Rectal smooth muscle tissue (tissue), 1 donor: ENCODE measurements around the gene SUMF2.
"Not testable (repeated sequence)": the region's sequence is repeated elsewhere in the genome, so short reads cannot be mapped to it uniquely, and the experiment has no call there.

ENCODE experiments used
- H3K27ac ChIP-seq: one replicate; pipeline ENCODE4 v1.7.0; 2013; ENCODE audit warnings: low read depth, low read length, inconsistent platforms
- H3K27me3 ChIP-seq: one replicate; pipeline ENCODE4 v1.7.0; 2013; ENCODE audit warnings: low read length; ENCODE audit not compliant: control insufficient read depth, insufficient read depth
- H3K36me3 ChIP-seq: one replicate; pipeline ENCODE4 v1.7.0; 2013; ENCODE audit warnings: low read length; ENCODE audit not compliant: control insufficient read depth, insufficient read depth
- H3K4me1 ChIP-seq: one replicate; pipeline ENCODE4 v1.7.0; 2013; ENCODE audit warnings: low read length; ENCODE audit not compliant: control insufficient read depth, insufficient read depth
- H3K4me3 ChIP-seq: one replicate; pipeline ENCODE4 v1.7.0; 2013; ENCODE audit warnings: low read length
- H3K9ac ChIP-seq: one replicate; pipeline ENCODE4 v1.7.0; 2013; ENCODE audit warnings: low read length

SUMF2 gene

DNA sequence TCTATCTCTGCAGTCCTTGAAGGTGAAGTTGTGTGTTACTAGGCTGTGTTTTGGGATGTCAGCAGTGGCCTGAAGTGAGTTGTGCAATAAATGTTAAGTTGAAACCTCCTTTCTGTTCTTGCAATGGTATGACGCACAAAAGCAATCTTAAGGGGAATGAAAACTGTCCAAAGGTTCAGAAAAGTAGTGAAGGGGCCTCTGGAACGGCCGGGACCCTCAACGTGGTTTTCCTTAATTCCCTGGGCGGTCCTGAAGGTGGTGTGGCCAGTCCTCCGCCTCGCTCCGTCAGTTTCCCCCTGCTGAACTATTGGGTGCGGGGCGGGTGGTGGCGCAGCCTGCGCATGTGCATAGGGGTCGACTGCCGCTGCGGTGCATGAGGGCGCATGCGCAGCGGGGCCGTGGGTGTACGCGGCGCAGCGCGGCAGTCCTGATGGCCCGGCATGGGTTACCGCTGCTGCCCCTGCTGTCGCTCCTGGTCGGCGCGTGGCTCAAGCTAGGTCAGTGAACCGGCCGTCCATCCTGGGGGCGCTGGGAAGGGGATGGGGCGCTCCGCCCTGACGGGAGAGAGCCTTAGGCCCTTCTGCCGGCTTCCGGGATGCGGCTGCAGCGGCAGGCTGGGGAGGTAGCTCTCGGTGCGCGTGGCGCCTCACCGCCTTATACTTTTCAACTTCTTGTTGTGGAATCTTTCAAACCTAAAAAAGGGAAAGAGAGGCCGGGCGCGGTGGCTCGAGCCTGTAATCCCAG, at the start of gene SUMF2:
Gene SUMF2, plus strand, starts transcription at position 405 of the 744 bp plus-strand sequence. Its CDS starts 26 bp downstream, at position 431.
- Histone ChIP-seq H3K36me3 (peaks cover 23% of the 10 kb centered on the region), H3K9ac (peak within 1 kb of the TSS; percentile 73), H3K27ac (peak within 1 kb of the TSS; percentile 87), H3K27me3 (no peaks in the 10 kb centered on the region), H3K4me3 (peak within 1 kb of the TSS; percentile 96), H3K4me1 (no peaks in the 10 kb centered on the region)

DNA sequence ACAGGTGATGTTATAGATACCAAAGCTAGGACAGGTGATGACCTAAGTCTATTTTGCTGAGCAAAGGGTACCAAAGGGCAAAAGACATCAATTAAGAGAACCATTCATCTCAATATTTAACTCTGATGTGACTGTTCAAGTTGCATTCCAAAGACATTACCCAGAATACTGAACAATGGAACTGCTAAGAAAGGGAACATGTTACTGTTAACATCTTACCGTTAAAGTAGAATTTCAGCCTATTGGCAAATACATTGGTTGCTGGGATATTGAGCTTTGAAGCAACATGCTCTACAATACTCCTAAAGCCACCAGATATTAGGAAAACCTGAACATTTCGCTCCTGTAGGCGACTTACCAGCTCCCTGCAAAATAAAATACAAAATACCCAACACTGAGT, 47.1 kb upstream of the SUMF2 start:
- H3K27ac ChIP-seq, H3K9ac ChIP-seq, H3K36me3 ChIP-seq, H3K27me3 ChIP-seq, H3K4me1 ChIP-seq, H3K4me3 ChIP-seq: not testable (repeated sequence)

DNA sequence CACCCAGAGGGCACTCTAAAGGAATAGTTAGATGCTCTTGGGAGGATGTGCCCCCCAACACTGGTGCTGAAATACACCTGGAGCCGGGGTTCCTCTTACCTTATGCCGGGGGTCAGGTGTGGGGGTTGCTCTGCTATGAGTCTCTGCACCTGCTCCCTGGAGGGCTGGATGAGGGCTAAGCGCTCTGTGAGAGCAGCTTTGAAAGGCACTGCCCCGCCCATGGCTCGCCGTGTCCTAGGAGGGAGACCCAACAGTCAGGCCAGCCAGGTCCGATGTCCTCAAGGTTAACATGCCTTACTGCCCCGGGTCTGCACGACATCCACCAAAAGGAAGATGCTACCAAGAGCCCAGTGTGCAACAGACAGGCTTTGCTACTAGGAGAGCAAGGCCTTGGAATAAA, 44.6 kb upstream of the SUMF2 start:
- Histone ChIP-seq H3K27ac (no peak overlapping the region), H3K36me3 (no peaks in the 10 kb centered on the region), H3K9ac (no peak overlapping the region), H3K4me1 (no peaks in the 10 kb centered on the region), H3K4me3 (no peak overlapping the region), H3K27me3 (no peaks in the 10 kb centered on the region)

DNA sequence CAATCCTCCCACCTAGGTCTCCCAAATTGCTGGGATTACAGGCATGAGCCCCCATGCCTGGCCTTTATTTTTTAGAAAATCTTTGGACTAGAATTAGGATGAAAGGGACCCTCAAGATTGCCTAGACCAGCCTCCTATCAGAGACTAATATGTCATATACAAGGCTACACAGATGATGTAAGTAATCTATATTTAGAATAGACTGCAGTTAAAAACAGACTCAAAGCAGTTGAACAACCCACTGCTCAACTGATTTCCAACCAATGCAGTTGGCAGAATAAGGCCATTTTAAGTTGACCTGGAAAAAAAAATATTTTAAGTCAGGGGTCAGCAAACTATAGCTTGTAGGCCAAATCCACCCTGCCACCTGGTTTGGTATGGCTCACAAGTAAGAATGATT, 40.6 kb upstream of the SUMF2 start:
- H3K4me3 ChIP-seq: no peak overlapping the region
- no peak overlapping the region for H3K27ac ChIP-seq
- H3K27me3 ChIP-seq: no peaks in the 10 kb centered on the region
- H3K9ac ChIP-seq: no peak overlapping the region
- no peaks in the 10 kb centered on the region for H3K36me3 ChIP-seq
- H3K4me1 ChIP-seq: no peaks in the 10 kb centered on the region

DNA sequence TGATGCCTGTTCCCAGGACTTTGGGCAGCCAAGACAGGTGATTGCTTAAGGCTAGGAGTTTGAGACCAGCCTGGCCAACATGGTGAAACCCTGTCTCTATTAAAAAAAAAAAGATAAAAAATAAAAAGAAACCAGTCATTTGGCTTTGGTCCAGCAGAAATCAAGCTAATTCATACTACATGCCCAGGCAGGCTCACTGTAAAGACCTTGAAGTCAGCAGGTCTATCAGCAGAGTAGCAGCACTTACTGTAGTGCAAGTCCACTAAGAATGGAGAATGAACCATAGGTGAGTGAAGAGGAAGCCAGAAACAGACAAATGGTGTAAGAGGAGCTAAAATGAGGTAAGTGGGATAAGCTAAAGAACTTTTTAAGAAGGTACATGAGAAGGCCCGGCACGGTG, 37.5 kb upstream of the SUMF2 start:
- Histone ChIP-seq H3K9ac (no peak overlapping the region), H3K36me3 (no peaks in the 10 kb centered on the region)

DNA sequence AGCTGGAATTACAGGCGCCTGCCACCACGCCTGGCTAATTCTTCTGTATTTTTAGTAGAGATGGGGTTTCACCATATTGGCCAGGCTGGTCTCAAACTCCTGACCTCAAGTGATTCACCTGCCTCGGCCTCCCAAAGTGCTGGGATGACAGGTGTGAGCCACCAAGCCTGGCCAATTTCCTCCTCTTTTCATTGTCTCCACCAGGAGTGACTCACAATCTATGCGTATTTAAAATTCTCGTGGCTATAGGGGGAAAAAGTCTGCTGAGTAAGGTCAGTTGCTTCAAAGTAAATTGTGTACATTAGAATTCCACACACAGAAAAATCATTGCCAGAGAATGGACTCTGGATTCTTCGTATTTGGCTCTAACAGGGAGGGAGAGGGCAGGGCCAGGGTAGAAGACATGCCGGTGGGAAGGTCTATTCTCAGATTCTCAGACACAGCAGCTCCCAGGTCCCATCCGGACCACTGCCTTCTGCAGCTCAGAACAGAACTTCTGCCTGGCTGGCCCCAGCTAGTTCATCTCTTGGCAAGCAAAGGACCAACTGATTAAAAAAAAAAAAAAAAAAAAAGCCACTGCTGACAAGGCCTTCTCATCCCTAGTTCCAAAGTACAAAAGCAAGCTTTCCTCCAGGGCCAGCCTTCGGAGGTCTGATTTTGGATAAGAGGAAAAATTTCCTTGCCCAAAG, 35.0 kb upstream of the SUMF2 start:
- Histone ChIP-seq H3K27me3 (no peaks in the 10 kb centered on the region), H3K27ac (no peak overlapping the region), H3K36me3 (no peaks in the 10 kb centered on the region), H3K4me3 (no peak overlapping the region), H3K9ac (no peak overlapping the region), H3K4me1 (no peaks in the 10 kb centered on the region)

More for the DNA sequence above, 37.5 kb upstream of the SUMF2 start:
- H3K27me3 ChIP-seq: no peaks in the 10 kb centered on the region
- no peak overlapping the region for H3K27ac ChIP-seq
- no peak overlapping the region for H3K4me3 ChIP-seq
- H3K4me1 ChIP-seq: no peaks in the 10 kb centered on the region

DNA sequence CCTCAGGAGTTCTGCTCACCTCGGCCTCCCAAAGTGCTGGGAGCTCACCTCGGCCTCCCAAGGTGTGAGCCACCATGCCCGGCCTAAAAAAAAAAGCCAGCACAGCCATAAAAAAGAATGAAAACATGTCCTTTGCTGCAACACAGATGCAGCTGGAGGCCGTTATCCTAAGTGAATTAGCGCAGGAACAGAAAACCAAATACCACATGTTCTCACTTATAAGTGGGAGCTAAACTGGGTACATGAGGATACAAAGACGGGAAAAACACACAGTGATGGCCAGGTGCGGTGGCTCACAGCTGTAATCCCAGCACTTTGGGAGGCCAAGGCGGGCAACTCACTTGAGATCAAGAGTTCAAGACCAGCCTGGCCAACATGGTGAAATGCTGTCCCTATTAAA, 33.7 kb upstream of the SUMF2 start:
- Histone ChIP-seq H3K4me1 (no peaks in the 10 kb centered on the region), H3K4me3 (no peak overlapping the region), H3K36me3 (no peaks in the 10 kb centered on the region), H3K27ac (no peak overlapping the region), H3K27me3 (no peaks in the 10 kb centered on the region), H3K9ac (no peak overlapping the region)

DNA sequence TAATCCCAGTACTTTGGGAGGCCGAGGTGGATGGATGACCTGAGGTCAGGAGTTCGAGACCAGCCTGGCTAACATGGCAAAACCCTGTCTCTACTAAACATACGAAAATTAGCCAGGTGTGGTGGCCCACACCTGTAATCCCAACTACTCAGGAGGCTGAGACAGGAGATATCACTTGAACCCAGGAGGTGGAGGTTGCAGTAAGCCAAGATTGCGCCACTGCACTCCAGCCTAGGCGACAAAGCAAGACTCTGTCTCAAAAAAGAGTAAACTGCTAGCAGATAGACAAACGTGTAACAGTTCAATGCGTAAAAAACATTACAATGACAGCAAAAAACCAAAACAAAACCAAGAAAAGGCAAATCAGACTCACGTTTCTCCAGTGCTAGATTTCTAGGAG, 32.5 kb upstream of the SUMF2 start:
- H3K27me3 ChIP-seq, H3K4me3 ChIP-seq, H3K4me1 ChIP-seq, H3K27ac ChIP-seq, H3K36me3 ChIP-seq, H3K9ac ChIP-seq: not testable (repeated sequence)

DNA sequence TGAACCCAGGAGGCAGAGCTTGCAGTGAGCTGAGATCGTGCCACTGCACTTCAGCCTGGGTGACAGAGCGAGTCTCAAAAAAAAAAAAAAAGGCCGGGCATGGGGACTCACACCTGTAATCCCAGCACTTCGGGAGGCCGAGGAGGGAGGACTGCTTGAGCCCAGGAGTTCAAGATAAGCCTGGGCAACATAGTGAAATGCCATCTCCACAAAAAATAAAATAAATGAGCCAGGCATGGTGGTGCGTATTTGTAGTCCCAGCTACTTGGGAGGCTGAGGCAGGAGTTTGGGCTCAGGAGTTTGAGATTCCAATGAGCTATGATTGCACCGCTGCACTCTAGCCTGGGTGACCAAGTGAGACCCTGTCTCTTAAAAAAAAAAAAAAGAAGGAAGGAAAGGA, 31.5 kb upstream of the SUMF2 start:
- H3K27ac ChIP-seq, H3K4me3 ChIP-seq, H3K27me3 ChIP-seq, H3K36me3 ChIP-seq, H3K4me1 ChIP-seq, H3K9ac ChIP-seq: not testable (repeated sequence)

DNA sequence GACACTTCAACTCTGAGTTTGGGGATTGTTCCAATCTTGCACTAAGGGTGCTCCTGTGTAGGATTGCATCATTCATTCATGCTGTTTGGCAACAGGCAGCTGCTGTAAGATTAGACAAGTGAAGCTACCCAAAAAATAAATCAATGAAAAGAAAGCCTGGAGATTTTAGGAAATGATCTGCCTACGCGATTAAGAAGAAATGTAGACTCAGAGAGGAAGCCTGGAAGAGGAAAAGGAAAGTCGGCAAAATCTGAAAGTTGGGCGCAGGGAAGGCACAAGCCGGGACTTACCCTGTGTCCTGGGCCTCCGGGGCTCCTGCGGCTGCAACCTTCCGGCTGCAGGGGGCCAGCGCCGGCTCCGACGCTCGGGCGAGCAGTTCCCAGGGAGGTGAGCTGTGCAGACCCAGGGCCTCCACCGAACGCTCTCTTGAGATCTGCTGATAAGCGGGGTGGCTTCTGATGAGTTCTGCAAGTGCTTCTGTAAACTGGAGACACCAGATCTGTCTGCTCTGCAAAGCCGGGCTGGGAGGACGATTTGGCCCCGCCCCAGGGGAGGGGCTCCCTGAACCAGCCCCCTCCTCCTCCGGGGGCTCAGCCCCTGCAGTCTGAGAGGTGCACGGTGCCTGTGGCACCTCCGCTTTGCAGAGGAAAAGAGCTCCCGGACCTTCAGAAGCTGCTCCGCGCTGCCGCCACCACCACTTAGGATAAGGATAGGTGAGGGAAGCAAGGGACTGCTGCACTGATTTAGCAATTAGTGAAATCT, 30.2 kb upstream of the SUMF2 start:
- Histone ChIP-seq H3K4me3 (peak overlapping the region; percentile 81), H3K36me3 (no peaks in the 10 kb centered on the region), H3K27ac (no peak overlapping the region), H3K27me3 (no peaks in the 10 kb centered on the region), H3K9ac (no peak overlapping the region), H3K4me1 (no peaks in the 10 kb centered on the region)

DNA sequence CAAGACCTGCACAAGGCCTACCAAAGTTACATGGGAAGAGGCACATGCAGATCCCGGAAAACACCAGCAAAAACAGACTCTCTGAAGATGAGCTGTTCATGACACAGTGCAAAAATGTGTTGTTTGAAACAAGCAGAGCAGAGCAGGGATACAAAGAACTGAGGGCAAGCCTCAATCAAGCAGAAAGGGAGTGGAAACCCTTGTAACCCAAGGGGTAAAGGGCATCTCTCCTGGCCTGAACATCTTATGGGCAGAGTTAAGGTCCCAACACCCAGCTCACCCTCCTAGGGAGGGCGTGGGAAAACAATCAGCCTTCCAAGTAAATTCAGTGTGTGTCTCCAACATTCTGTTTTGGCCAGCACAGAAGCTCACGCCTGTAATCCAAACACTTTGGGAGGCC, 23.4 kb upstream of the SUMF2 start:
- Histone ChIP-seq H3K4me1 (no peaks in the 10 kb centered on the region), H3K27me3 (no peaks in the 10 kb centered on the region), H3K9ac (no peak overlapping the region), H3K4me3 (no peak overlapping the region), H3K36me3 (no peaks in the 10 kb centered on the region), H3K27ac (no peak overlapping the region)

DNA sequence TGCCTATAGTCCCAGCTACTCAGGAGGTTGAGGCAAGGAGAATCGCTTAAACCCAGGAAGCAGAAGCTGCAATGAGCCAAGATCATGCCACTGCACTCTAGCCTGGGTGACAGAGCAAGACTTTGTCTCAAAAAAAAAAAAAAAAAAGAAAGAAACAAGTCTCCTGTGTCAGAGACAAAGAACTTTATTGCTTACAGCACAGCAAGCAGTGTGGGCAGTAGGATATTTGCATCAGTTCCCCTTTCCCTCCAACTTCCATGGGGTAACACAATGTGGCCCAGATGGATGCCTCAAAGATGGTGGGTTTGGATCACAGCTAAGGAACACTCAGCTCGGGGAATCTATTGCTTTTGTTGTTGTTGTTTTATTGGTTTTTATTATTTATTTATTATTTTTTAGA, 18.3 kb upstream of the SUMF2 start:
- H3K36me3 ChIP-seq, H3K9ac ChIP-seq, H3K4me3 ChIP-seq, H3K4me1 ChIP-seq, H3K27ac ChIP-seq, H3K27me3 ChIP-seq: not testable (repeated sequence)
